ENCODE measurements around the gene CDK15. TPM values are rescaled to one million over a fixed set of nuclear protein-coding genes. Genes with fewer than 3 reads are reported as not detected.

Gene CDK15
- total RNA-seq, 3 donors from 2014 or later (not counting 1 experiment from before 2014, with no cell fraction given): 0.72 to 2.5 TPM; not detected in 1

DNA sequence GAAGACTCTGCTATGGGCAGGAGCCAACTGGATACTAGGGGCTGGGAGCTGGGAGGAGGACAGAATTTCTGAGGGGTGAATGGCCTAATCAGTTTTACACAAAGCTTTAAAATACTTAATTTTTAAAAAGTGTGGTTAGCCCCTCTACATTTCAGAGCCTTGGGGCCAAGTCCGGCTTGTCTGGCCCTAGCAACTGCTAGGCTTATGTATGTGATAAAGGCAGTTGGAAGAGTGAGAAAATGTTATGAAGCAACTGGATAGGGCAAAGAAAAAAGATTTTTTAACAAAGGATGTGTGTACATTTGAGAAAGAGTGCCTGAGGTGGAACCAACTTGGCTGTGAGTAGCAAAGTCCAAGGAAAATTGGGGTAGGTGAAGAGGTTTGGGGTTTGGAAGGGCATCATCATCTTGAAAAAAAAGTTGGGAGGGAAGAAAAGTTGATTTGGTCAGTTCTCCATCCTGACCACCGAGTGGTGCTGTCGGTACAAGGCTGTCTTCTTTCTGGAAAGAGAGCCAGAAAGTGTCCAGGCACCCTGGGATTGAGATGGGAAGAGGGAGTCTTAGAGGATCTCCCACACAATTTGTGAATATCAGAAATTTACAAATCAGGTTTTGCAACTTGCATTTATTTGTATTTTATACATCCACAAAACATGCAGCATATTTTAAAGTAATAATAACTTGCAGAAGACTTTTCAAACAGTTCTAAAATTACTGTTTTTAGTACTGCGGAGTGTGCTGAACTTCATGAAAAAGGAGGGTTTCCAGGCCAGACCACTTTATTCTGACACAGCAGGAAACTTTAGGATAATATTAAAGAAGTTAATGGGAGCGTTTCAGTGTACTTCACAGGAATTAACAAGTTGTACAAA, 10.5 kb upstream of the CDK15 start:
- DNase-seq (no peak), ATAC-seq (no peak)
- no peaks in the 10 kb centered on the region for H3K36me3 ChIP-seq (ENCODE audit: control insufficient read depth, insufficient read depth, low read length)
- intact Hi-C loops (cut with micrococcal nuclease): no loop called here
- Mint-ChIP-seq H3K27ac (no peak overlapping the region), H3K27me3 (ENCODE audit: low read depth in 2 of 2) (peaks cover 13 to 15% of the 10 kb centered on the region in 2 donors), H3K36me3 (no peaks in the 10 kb centered on the region), H3K9me3 (no peaks in the 10 kb centered on the region), H3K4me1 (no peaks in the 10 kb centered on the region), H3K4me3 (no peak overlapping the region)
- H3K4me1 ChIP-seq (ENCODE audit: control insufficient read depth, insufficient read depth, low read length): no peaks in the 10 kb centered on the region
- H3K27ac ChIP-seq (ENCODE audit: low read length): no peak overlapping the region
- 41% methylated on average over 4 of the region's 5 CpGs for WGBS (ENCODE audit: insufficient coverage)
- no peak overlapping the region for H3K4me3 ChIP-seq (ENCODE audit: low read length)
- no peaks in the 10 kb centered on the region for H3K9me3 ChIP-seq (ENCODE audit: control insufficient read depth, insufficient read depth, low read length)
- peaks cover 4% of the 10 kb centered on the region for H3K27me3 ChIP-seq (ENCODE audit: control insufficient read depth, insufficient read depth, low read length)
- TF ChIP-seq, protein P1, sequence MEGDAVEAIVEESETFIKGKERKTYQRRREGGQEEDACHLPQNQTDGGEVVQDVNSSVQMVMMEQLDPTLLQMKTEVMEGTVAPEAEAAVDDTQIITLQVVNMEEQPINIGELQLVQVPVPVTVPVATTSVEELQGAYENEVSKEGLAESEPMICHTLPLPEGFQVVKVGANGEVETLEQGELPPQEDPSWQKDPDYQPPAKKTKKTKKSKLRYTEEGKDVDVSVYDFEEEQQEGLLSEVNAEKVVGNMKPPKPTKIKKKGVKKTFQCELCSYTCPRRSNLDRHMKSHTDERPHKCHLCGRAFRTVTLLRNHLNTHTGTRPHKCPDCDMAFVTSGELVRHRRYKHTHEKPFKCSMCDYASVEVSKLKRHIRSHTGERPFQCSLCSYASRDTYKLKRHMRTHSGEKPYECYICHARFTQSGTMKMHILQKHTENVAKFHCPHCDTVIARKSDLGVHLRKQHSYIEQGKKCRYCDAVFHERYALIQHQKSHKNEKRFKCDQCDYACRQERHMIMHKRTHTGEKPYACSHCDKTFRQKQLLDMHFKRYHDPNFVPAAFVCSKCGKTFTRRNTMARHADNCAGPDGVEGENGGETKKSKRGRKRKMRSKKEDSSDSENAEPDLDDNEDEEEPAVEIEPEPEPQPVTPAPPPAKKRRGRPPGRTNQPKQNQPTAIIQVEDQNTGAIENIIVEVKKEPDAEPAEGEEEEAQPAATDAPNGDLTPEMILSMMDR (IDR thresholded peaks at IDR 0.05): no peak

DNA sequence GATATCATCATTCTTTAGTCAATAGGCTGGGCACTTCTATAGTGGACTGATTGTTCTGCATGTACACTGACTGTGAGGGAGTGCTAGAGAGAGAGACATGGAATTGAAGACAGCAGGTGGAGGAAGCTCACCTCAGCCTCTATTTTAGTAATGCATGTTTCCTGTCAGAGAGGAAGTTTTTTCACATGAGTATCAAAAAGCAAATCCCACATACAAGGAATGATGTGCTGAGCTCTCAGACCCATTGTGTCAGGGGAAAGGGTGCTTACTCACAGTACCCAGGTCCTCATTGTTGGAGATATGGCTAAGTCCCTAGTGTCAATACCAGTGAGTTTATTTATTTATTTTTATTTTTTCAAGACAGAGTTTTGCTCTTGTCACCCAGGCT, 9.9 kb upstream of the CDK15 start:
- Histone ChIP-seq H3K4me3 (ENCODE audit: low read length) (no peak overlapping the region), H3K36me3 (ENCODE audit: control insufficient read depth, insufficient read depth, low read length) (no peaks in the 10 kb centered on the region), H3K27me3 (ENCODE audit: control insufficient read depth, insufficient read depth, low read length) (peaks cover 4% of the 10 kb centered on the region), H3K4me1 (ENCODE audit: control insufficient read depth, insufficient read depth, low read length) (no peaks in the 10 kb centered on the region), H3K9me3 (ENCODE audit: control insufficient read depth, insufficient read depth, low read length) (no peaks in the 10 kb centered on the region), H3K27ac (ENCODE audit: low read length) (no peak overlapping the region)
- no peak for ATAC-seq
- H3K9me3 Mint-ChIP-seq: no peaks in the 10 kb centered on the region
- H3K4me3 Mint-ChIP-seq: no peak overlapping the region
- H3K4me1 Mint-ChIP-seq: no peaks in the 10 kb centered on the region
- DNase-seq: no peak
- no peak overlapping the region for H3K27ac Mint-ChIP-seq
- peaks cover 13 to 21% of the 10 kb centered on the region in 2 donors for H3K27me3 Mint-ChIP-seq (ENCODE audit: low read depth in 2 of 2)
- intact Hi-C loops (cut with micrococcal nuclease): no loop called here
- TF ChIP-seq, protein P1 (IDR thresholded peaks at IDR 0.05): no peak
- H3K36me3 Mint-ChIP-seq: no peaks in the 10 kb centered on the region

DNA sequence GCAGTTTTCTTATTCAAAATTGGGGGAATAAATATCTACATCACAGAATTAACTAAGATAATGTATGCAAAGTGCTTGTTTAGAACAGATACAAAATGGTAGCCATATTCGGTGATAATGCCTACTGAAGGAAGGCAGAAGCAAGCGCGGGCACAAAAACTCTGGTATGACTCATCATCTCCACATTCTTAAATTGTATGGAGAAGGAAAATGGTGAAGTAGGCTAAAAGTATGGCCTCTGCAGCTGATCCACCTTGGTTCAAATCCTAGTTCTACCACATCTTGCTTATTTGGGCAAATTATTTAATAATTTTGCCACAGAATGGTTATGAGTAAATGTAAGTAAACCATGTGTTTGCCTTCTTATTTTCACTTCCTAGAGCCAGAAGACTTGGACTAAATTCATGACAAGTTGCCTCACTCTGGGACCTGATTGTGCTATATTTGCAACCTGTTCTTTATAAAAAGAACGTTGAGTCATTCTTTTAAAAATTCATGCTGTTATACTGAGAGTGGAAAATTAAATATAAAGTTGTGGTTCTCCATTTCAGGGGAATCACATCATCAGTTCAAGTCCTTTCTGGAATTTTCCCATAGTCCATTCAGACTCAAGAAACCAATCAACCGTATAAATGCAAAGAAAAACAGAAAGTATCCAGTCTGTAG, 9.0 kb upstream of the CDK15 start:
- peaks cover 4% of the 10 kb centered on the region for H3K27me3 ChIP-seq (ENCODE audit: control insufficient read depth, insufficient read depth, low read length)
- H3K27ac Mint-ChIP-seq: no peak overlapping the region
- no peak for DNase-seq
- H3K4me3 Mint-ChIP-seq: no peak overlapping the region
- ATAC-seq: no peak
- no peaks in the 10 kb centered on the region for H3K36me3 Mint-ChIP-seq
- WGBS (ENCODE audit: insufficient coverage): 71% methylated on average over 1 of the region's 5 CpGs
- H3K4me3 ChIP-seq (ENCODE audit: low read length): no peak overlapping the region
- peaks cover 16 to 26% of the 10 kb centered on the region in 2 donors for H3K27me3 Mint-ChIP-seq (ENCODE audit: low read depth in 2 of 2)
- H3K9me3 Mint-ChIP-seq: no peaks in the 10 kb centered on the region
- H3K4me1 ChIP-seq (ENCODE audit: control insufficient read depth, insufficient read depth, low read length): no peaks in the 10 kb centered on the region
- TF ChIP-seq, protein P1 (IDR thresholded peaks at IDR 0.05): no peak
- H3K36me3 ChIP-seq (ENCODE audit: control insufficient read depth, insufficient read depth, low read length): no peaks in the 10 kb centered on the region
- H3K27ac ChIP-seq (ENCODE audit: low read length): no peak overlapping the region
- no peaks in the 10 kb centered on the region for H3K4me1 Mint-ChIP-seq
- intact Hi-C loops (cut with micrococcal nuclease): no loop called here
- no peaks in the 10 kb centered on the region for H3K9me3 ChIP-seq (ENCODE audit: control insufficient read depth, insufficient read depth, low read length)

Measured in natural killer cell (primary cell).